ENCODE results near the gene LGALS8.
"Not testable (repeated sequence)": the region's sequence is repeated elsewhere in the genome, so short reads cannot be mapped to it uniquely, and the experiment has no call there.

LGALS8 gene

GRCh38 chr1:236484310-236484971 is 39.3 kb upstream of the LGALS8 start:
- no peak for DNase-seq (ENCODE audit: low read depth in 1 of 2, low spot score in 1 of 2)
- no peak overlapping the region for H3K4me3 ChIP-seq (replicated peaks; ENCODE audit: insufficient read depth, low read length)

GRCh38 chr1:236486356-236487002 is 37.3 kb upstream of the LGALS8 start:
- Histone ChIP-seq H3K27me3 (ENCODE audit: insufficient read depth, poor library complexity, severe bottlenecking) (no peaks in the 10 kb centered on the region), H3K4me3 (replicated peaks; ENCODE audit: insufficient read depth, low read length) (no peak overlapping the region), H3K27ac (replicated peaks) (no peak overlapping the region)
- no peak for DNase-seq (ENCODE audit: low read depth in 1 of 2, low spot score in 1 of 2)
- no peak for TF ChIP-seq POLR2AphosphoS5 (IDR thresholded peaks at IDR 0.05; ENCODE audit: low read depth)
- TF ChIP-seq GABPA (IDR thresholded peaks at IDR 0.05; ENCODE audit: low read depth) = no peak
- TF ChIP-seq SPI1 (IDR thresholded peaks at IDR 0.05; ENCODE audit: borderline replicate concordance, low read depth) = no peak
- no peak for TF ChIP-seq REST (IDR thresholded peaks at IDR 0.05; ENCODE audit: insufficient replicate concordance, low read depth)
- TF ChIP-seq CTCF (IDR thresholded peaks at IDR 0.05; ENCODE audit: insufficient read depth, low read length) = no peak

More at GRCh38 chr1:236484310-236484971, 39.3 kb upstream of the LGALS8 start:
- TF ChIP-seq SPI1 (IDR thresholded peaks at IDR 0.05; ENCODE audit: borderline replicate concordance, low read depth) (no peak), CTCF (IDR thresholded peaks at IDR 0.05; ENCODE audit: insufficient read depth, low read length) (no peak), REST (IDR thresholded peaks at IDR 0.05; ENCODE audit: insufficient replicate concordance, low read depth) (no peak), POLR2AphosphoS5 (IDR thresholded peaks at IDR 0.05; ENCODE audit: low read depth) (no peak), GABPA (IDR thresholded peaks at IDR 0.05; ENCODE audit: low read depth) (no peak)
- Histone ChIP-seq H3K27me3 (ENCODE audit: insufficient read depth, poor library complexity, severe bottlenecking) (no peaks in the 10 kb centered on the region), H3K27ac (replicated peaks) (no peak overlapping the region)

- not testable (repeated sequence) for DNase-seq (ENCODE audit: low read depth in 1 of 2, low spot score in 1 of 2); H3K27me3 ChIP-seq (ENCODE audit: insufficient read depth, poor library complexity, severe bottlenecking); H3K4me3 ChIP-seq (replicated peaks; ENCODE audit: insufficient read depth, low read length); H3K27ac ChIP-seq (replicated peaks)
These were observed 34.6 kb upstream of the LGALS8 start for GRCh38 chr1:236489161-236489560.

GRCh38 chr1:236489710-236490377 is 33.9 kb upstream of the LGALS8 start:
- TF ChIP-seq CTCF (IDR thresholded peaks at IDR 0.05; ENCODE audit: insufficient read depth, low read length) (peak; percentile 9), POLR2AphosphoS5 (IDR thresholded peaks at IDR 0.05; ENCODE audit: low read depth) (no peak)
- peaks cover 4% of the 10 kb centered on the region for H3K27me3 ChIP-seq (ENCODE audit: insufficient read depth, poor library complexity, severe bottlenecking)
- H3K27ac ChIP-seq (replicated peaks) = no peak overlapping the region
- DNase-seq (ENCODE audit: low read depth in 1 of 2, low spot score in 1 of 2) = peak in 1 of 2 experiments; percentile 14
- no peak overlapping the region for H3K4me3 ChIP-seq (replicated peaks; ENCODE audit: insufficient read depth, low read length)

All from HL-60 (cell line).